ENCODE measurements around the gene LRCH4.

Gene LRCH4

DNA sequence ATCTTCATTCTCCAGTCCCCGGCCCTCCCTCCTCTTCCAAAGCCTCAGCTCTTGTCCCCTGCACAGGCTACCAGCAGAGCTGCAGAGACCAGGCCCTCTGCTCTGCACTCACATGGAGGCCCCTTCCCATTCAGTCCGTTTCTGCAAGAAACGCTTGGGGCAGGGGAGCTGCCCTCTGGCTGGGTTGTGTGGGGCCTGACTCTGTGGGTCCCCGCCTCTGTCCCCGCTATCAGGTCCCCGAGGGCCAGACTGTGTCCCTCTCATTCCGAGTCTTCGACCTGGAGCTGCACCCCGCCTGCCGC is 17.7 kb upstream of the LRCH4 start:
- Histone ChIP-seq H3K9me3 (ENCODE audit: control insufficient read depth, low read length) (no peaks in the 10 kb centered on the region), H3K9ac (ENCODE audit: low read length) (peak overlapping the region; percentile 28), H3K4me1 (ENCODE audit: control insufficient read depth, insufficient read depth, low read length) (peaks cover 17% of the 10 kb centered on the region), H3K27me3 (ENCODE audit: control insufficient read depth, insufficient read depth, low read length) (peaks cover 10% of the 10 kb centered on the region), H3K36me3 (ENCODE audit: control insufficient read depth, insufficient read depth, low read length) (no peaks in the 10 kb centered on the region), H3K4me3 (ENCODE audit: low read length) (no peak overlapping the region)

GRCh38 chr7:100602889-100603725 is 17.2 kb upstream of the LRCH4 start:
- H3K27me3 ChIP-seq (ENCODE audit: control insufficient read depth, insufficient read depth, low read length), result peaks cover 10% of the 10 kb centered on the region
- H3K4me1 ChIP-seq (ENCODE audit: control insufficient read depth, insufficient read depth, low read length), result peaks cover 17% of the 10 kb centered on the region
- H3K9ac ChIP-seq (ENCODE audit: low read length), result no peak overlapping the region
- no peaks in the 10 kb centered on the region for H3K36me3 ChIP-seq (ENCODE audit: control insufficient read depth, insufficient read depth, low read length)
- H3K4me3 ChIP-seq (ENCODE audit: low read length), result no peak overlapping the region
- H3K9me3 ChIP-seq (ENCODE audit: control insufficient read depth, low read length), result no peaks in the 10 kb centered on the region

DNA sequence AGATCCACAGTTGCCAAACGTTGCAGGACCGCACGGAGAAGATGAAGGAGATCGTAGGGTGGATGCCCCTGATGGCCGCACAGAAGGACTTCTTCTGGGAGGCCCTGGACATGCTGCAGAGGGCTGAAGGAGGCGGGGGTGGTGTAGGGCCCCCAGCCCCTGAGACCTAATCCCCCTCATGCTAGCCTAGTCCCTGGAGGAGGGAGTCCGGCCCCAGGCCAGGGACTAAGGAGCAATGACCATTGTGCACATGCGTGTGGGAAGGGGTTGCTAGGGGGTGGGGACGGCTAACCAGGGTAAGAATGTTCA is 14.8 kb upstream of the LRCH4 start:
- no peak overlapping the region for H3K9ac ChIP-seq (ENCODE audit: low read length)
- no peaks in the 10 kb centered on the region for H3K9me3 ChIP-seq (ENCODE audit: control insufficient read depth, low read length)
- peaks cover 10% of the 10 kb centered on the region for H3K27me3 ChIP-seq (ENCODE audit: control insufficient read depth, insufficient read depth, low read length)
- H3K36me3 ChIP-seq (ENCODE audit: control insufficient read depth, insufficient read depth, low read length), result no peaks in the 10 kb centered on the region
- H3K4me3 ChIP-seq (ENCODE audit: low read length), result no peak overlapping the region
- H3K4me1 ChIP-seq (ENCODE audit: control insufficient read depth, insufficient read depth, low read length), result peaks cover 17% of the 10 kb centered on the region

GRCh38 chr7:100599911-100600729 is 14.2 kb upstream of the LRCH4 start:
- no peak overlapping the region for H3K4me3 ChIP-seq (ENCODE audit: low read length)
- no peaks in the 10 kb centered on the region for H3K36me3 ChIP-seq (ENCODE audit: control insufficient read depth, insufficient read depth, low read length)
- H3K9me3 ChIP-seq (ENCODE audit: control insufficient read depth, low read length), result no peaks in the 10 kb centered on the region
- peaks cover 13% of the 10 kb centered on the region for H3K4me1 ChIP-seq (ENCODE audit: control insufficient read depth, insufficient read depth, low read length)
- peaks cover 5% of the 10 kb centered on the region for H3K27me3 ChIP-seq (ENCODE audit: control insufficient read depth, insufficient read depth, low read length)
- H3K9ac ChIP-seq (ENCODE audit: low read length), result no peak overlapping the region

- H3K36me3 ChIP-seq (ENCODE audit: control insufficient read depth, insufficient read depth, low read length), result no peaks in the 10 kb centered on the region
- no peak overlapping the region for H3K4me3 ChIP-seq (ENCODE audit: low read length)
- no peaks in the 10 kb centered on the region for H3K9me3 ChIP-seq (ENCODE audit: control insufficient read depth, low read length)
- H3K9ac ChIP-seq (ENCODE audit: low read length), result no peak overlapping the region
- peaks cover 4% of the 10 kb centered on the region for H3K4me1 ChIP-seq (ENCODE audit: control insufficient read depth, insufficient read depth, low read length)
- H3K27me3 ChIP-seq (ENCODE audit: control insufficient read depth, insufficient read depth, low read length), result no peaks in the 10 kb centered on the region
These were observed 12.5 kb upstream of the LRCH4 start for GRCh38 chr7:100598425-100598824.

DNA sequence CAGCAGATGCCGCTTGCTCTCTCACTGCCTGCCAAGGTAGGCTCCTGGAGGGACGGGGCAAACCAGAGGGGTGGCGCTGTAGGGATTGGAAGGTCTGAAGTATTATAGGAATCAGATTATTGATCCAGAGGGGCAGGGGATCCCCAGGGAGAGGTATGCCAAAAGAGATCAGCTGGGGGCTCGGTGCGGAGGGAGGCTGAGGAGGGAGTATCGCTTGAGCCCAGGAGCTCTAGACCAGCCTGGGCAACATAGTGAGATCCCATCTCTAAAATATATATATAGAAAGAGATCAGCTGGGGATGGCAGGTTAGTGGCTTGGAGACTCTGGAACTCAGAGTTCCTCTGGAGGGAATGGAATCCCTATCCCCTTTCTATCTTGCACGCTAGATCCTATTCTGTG is 9.3 kb upstream of the LRCH4 start:
- Histone ChIP-seq H3K9ac (ENCODE audit: low read length) (no peak overlapping the region), H3K4me3 (ENCODE audit: low read length) (no peak overlapping the region), H3K9me3 (ENCODE audit: control insufficient read depth, low read length) (no peaks in the 10 kb centered on the region)

DNA sequence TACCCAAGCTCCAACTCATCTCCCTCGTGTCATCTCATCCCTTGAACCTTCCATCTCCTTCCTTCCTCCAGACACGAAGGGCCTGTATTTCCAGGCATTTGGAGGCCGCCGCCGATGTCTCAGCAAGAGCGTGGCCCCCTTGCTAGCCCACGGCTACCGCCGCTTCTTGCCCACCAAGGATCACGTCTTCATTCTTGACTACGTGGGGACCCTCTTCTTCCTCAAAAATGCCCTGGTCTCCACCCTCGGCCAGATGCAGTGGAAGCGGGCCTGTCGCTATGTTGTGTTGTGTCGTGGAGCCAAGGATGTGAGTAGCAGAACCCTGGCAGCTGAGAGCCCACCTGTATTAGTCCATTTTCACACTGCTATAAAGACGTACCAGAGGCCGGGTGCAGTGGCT is 5.7 kb upstream of the LRCH4 start:
- Histone ChIP-seq H3K9me3 (ENCODE audit: control insufficient read depth, low read length) (no peaks in the 10 kb centered on the region), H3K4me3 (ENCODE audit: low read length) (no peak overlapping the region), H3K9ac (ENCODE audit: low read length) (no peak overlapping the region), H3K27me3 (ENCODE audit: control insufficient read depth, insufficient read depth, low read length) (peaks cover 16% of the 10 kb centered on the region), H3K4me1 (ENCODE audit: control insufficient read depth, insufficient read depth, low read length) (peaks cover 3% of the 10 kb centered on the region), H3K36me3 (ENCODE audit: control insufficient read depth, insufficient read depth, low read length) (no peaks in the 10 kb centered on the region)

More for the DNA sequence above, 9.3 kb upstream of the LRCH4 start:
- Histone ChIP-seq H3K27me3 (ENCODE audit: control insufficient read depth, insufficient read depth, low read length) (peaks cover 6% of the 10 kb centered on the region), H3K4me1 (ENCODE audit: control insufficient read depth, insufficient read depth, low read length) (no peaks in the 10 kb centered on the region), H3K36me3 (ENCODE audit: control insufficient read depth, insufficient read depth, low read length) (no peaks in the 10 kb centered on the region)

- Histone ChIP-seq H3K4me1 (ENCODE audit: control insufficient read depth, insufficient read depth, low read length) (peaks cover 3% of the 10 kb centered on the region), H3K4me3 (ENCODE audit: low read length) (no peak overlapping the region), H3K9ac (ENCODE audit: low read length) (no peak overlapping the region), H3K27me3 (ENCODE audit: control insufficient read depth, insufficient read depth, low read length) (peaks cover 16% of the 10 kb centered on the region), H3K9me3 (ENCODE audit: control insufficient read depth, low read length) (no peaks in the 10 kb centered on the region), H3K36me3 (ENCODE audit: control insufficient read depth, insufficient read depth, low read length) (no peaks in the 10 kb centered on the region)
These were observed 4.3 kb upstream of the LRCH4 start for GRCh38 chr7:100590077-100590737.

DNA sequence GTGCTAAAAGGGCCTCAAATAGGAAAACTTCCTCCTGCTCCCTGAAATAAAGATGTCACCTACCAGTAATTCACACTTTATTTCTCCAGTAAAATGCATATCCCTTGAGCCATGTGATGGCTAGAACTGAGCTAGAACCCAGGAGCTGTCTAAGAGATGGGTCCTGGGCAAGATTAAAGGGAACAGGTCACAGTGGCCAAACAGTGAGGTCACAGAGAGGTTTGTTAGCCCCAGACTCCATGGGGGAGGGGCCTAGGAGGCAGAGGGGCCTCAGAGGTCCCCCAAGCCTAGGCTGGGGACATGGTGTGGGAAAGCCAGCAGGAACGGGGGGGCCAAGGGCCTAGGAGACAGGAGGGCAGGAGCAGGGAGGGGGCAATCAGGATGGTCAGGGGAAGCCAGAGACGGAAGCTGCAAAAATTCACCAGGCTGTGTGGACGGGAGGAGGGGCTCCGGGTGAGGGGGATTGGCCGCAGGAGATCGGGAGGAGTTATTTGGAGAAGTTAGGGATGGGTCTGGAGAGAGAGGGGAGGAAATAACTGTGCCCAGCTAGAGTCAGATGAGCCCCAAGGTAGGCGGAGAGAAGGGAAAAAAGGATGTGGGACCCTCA is 3.5 kb upstream of the LRCH4 start:
- Histone ChIP-seq H3K36me3 (ENCODE audit: control insufficient read depth, insufficient read depth, low read length) (no peaks in the 10 kb centered on the region), H3K9ac (ENCODE audit: low read length) (peak overlapping the region; percentile 39), H3K9me3 (ENCODE audit: control insufficient read depth, low read length) (no peaks in the 10 kb centered on the region), H3K27me3 (ENCODE audit: control insufficient read depth, insufficient read depth, low read length) (peaks cover 16% of the 10 kb centered on the region), H3K4me3 (ENCODE audit: low read length) (no peak overlapping the region), H3K4me1 (ENCODE audit: control insufficient read depth, insufficient read depth, low read length) (peaks cover 11% of the 10 kb centered on the region)

GRCh38 chr7:100588438-100588837 is 2.5 kb upstream of the LRCH4 start:
- H3K4me1 ChIP-seq (ENCODE audit: control insufficient read depth, insufficient read depth, low read length), result peaks cover 21% of the 10 kb centered on the region
- H3K4me3 ChIP-seq (ENCODE audit: low read length), result no peak overlapping the region
- peaks cover 16% of the 10 kb centered on the region for H3K27me3 ChIP-seq (ENCODE audit: control insufficient read depth, insufficient read depth, low read length)
- H3K9me3 ChIP-seq (ENCODE audit: control insufficient read depth, low read length), result no peaks in the 10 kb centered on the region
- H3K36me3 ChIP-seq (ENCODE audit: control insufficient read depth, insufficient read depth, low read length), result no peaks in the 10 kb centered on the region
- no peak overlapping the region for H3K9ac ChIP-seq (ENCODE audit: low read length)

- Histone ChIP-seq H3K27me3 (ENCODE audit: control insufficient read depth, insufficient read depth, low read length) (peaks cover 16% of the 10 kb centered on the region), H3K4me3 (ENCODE audit: low read length) (peak within 1 kb of the TSS; percentile 66), H3K4me1 (ENCODE audit: control insufficient read depth, insufficient read depth, low read length) (peaks cover 39% of the 10 kb centered on the region), H3K36me3 (ENCODE audit: control insufficient read depth, insufficient read depth, low read length) (peaks cover 8% of the 10 kb centered on the region), H3K9ac (ENCODE audit: low read length) (peak within 1 kb of the TSS; percentile 84), H3K9me3 (ENCODE audit: control insufficient read depth, low read length) (no peaks in the 10 kb centered on the region)
These were observed 517 bp upstream of the LRCH4 start, which contains the start of gene FBXO24 for GRCh38 chr7:100586266-100587025. FBXO24 (plus strand) TSS chr7:100586328; CDS start chr7:100586626, 298 bp downstream.
